CD4-positive, alpha-beta T cell treated with Interleukin-10 for 1 hour (primary cell): ENCODE measurements around the gene GSDMA.
"Not testable (repeated sequence)": the region's sequence is repeated elsewhere in the genome, so short reads cannot be mapped to it uniquely, and the experiment has no call there.

ENCODE experiments used
- DNase-seq: peaks from one replicate; pipeline ENCODE4 v3.0.0-alpha.2; 2020

GSDMA gene

GRCh38 chr17:39999067-39999466 lies 36.3 kb downstream of the GSDMA start:
- DNase-seq: no peak

- DNase-seq: no peak
Measured at GRCh38 chr17:40000161-40000560, 37.4 kb downstream of the GSDMA start.

DNA sequence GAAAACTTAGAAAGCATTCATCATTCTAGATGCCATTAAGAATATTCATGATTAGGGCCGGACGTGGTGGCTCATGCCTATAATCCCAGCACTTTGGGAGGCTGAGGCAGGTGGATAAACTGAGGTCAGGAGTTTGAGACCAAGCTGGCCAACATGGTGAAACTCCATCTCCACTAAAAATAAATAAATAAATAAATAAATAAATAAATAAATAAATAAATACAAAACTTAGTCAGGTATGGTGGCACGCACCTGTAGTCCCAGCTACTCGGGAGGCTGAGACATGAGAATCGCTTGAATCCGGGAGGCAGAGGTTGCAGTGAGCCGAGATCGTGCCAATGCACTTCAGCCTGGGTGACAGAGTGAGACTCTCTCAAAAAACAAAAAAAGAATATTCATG lies 38.5 kb downstream of the GSDMA start:
- not testable (repeated sequence) for DNase-seq

DNA sequence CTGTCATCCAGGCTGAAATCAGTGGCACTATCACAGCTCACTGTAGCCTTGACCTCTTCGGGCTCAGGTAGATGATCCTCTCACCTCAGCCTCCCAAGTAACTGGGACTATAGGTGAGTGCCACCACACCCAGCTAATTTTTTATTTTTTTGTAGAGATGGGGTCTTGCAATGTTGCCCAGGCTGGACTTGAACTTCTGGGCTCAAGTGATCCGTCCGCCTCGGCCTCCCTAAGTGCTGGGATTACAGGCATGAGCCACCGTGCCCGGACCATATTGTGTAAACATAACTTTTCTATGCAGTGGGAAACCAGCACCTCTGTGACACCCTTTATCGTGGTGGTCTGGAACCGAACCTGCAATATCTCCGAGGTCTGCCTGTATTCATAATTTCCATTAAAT lies 41.3 kb downstream of the GSDMA start:
- no peak for DNase-seq

DNA sequence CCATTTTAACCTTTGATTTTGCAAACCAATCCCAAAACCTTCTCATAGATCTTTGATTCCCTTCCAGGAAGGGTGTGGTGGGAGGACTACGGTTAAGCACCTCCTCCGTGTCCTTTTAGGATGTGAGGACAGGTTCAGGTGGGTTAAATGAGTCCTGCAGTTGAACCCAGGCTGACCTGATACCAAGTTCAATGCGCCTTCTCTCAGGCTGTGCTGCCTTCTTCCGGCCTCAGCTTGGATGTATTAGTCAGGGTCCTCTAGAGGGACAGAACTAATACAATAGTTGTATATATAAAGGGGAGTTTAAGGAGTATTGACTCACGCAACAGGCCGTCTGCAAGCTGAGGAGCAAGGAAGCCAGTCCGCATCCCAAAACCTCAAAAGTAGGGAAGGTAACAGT lies 41.9 kb downstream of the GSDMA start:
- no peak for DNase-seq

DNA sequence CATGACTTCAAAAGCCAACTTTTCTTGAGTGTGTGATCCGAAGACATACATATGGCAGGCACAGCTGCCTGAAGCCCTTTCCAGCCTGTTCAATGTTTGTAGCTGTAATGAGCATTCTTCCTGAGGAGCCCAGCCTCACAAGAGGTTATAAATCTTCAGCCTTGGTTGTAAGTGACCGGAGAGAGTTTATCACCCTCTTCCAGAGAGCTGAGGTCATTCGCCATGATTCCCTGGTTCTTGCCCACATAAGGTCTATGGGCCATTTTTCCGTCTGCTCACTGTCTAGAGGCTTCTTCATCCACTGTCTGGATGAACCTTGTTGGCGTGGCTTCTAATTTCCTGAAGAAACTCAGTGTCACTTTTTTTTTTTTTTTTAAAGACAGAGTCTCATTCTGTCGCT lies 42.7 kb downstream of the GSDMA start:
- no peak for DNase-seq

GRCh38 chr17:40010946-40011500 lies 48.2 kb downstream of the GSDMA start:
- DNase-seq: not testable (repeated sequence)

DNA sequence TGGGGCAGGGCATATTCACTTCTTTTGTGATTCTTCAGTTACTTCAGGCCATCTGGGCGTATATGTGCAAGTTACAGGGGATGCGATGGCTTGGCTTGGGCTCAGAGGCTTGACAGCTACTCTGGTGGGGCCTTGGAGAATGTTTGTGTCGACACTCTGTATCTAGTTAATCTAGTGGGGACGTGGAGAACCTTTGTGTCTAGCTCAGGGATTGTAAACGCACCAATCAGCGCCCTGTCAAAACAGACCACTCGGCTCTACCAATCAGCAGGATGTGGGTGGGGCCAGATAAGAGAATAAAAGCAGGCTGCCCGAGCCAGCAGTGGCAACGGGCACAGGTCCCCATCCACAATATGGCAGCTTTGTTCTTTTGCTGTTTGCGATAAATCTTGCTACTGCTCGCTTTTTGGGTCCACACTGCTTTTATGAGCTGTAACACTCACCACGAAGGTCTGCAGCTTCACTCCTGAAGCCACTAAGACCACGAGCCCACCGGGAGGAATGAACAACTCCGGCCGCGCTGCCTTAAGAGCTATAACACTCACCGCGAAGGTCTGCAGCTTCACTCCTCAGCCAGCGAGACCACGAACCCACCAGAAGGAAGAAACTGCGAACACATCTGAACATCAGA lies 49.3 kb downstream of the GSDMA start:
- DNase-seq: not testable (repeated sequence)

DNA sequence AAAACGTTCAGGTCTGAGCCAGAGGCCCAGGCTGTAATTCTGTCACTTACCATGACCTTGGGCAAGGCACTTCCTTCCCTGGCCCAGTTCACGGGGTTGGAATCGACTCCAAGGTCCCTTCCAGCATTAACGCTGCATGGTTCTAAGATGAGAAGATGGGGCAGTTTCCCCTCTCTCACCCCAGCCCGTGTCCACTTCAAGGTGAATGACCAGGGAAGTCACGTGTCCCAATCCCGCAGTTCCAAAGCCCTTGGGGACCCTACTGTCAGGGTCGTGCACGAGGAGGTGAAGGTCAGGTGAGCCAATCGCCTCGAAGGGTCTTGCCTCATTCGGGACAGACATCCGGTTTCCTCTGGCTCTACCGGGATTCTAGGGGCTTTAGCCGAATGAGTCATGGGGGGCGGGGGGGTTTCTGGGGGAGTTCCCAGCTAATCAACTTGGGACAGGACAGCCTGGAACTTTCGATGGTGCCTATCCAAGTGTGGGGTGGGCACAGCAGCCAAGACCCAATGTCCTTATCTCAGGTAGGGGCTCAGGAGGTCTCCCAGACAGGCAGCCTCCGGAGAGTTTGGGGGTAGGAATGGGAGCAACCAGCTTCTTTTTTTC lies 51.7 kb downstream of the GSDMA start:
- DNase-seq: no peak

- DNase-seq: no peak
Measured at GRCh38 chr17:40015005-40015997, 52.5 kb downstream of the GSDMA start, which contains the start of gene CSF3. Gene CSF3, plus strand, starts transcription at chr17:40015440. Its CDS starts 35 bp downstream, at chr17:40015475.

DNA sequence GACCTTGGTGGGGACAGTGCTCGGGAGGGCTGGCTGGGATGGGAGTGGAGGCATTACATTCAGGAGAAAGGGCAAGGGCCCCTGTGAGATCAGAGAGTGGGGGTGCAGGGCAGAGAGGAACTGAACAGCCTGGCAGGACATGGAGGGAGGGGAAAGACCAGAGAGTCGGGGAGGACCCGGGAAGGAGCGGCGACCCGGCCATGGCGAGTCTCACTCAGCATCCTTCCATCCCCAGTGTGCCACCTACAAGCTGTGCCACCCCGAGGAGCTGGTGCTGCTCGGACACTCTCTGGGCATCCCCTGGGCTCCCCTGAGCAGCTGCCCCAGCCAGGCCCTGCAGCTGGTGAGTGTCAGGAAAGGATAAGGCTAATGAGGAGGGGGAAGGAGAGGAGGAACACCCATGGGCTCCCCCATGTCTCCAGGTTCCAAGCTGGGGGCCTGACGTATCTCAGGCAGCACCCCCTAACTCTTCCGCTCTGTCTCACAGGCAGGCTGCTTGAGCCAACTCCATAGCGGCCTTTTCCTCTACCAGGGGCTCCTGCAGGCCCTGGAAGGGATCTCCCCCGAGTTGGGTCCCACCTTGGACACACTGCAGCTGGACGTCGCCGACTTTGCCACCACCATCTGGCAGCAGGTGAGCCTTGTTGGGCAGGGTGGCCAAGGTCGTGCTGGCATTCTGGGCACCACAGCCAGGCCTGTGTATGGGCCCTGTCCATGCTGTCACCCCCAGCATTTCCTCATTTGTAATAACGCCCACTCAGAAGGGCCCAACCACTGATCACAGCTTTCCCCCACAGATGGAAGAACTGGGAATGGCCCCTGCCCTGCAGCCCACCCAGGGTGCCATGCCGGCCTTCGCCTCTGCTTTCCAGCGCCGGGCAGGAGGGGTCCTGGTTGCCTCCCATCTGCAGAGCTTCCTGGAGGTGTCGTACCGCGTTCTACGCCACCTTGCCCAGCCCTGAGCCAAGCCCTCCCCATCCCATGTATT lies 53.5 kb downstream of the GSDMA start:
- DNase-seq: no peak

DNA sequence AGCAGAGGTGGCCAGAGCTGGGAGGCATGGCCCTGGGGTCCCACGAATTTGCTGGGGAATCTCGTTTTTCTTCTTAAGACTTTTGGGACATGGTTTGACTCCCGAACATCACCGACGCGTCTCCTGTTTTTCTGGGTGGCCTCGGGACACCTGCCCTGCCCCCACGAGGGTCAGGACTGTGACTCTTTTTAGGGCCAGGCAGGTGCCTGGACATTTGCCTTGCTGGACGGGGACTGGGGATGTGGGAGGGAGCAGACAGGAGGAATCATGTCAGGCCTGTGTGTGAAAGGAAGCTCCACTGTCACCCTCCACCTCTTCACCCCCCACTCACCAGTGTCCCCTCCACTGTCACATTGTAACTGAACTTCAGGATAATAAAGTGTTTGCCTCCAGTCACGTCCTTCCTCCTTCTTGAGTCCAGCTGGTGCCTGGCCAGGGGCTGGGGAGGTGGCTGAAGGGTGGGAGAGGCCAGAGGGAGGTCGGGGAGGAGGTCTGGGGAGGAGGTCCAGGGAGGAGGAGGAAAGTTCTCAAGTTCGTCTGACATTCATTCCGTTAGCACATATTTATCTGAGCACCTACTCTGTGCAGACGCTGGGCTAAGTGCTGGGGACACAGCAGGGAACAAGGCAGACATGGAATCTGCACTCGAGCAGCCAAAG lies 54.7 kb downstream of the GSDMA start:
- no peak for DNase-seq

- no peak for DNase-seq
Measured at GRCh38 chr17:40018211-40019121, 55.7 kb downstream of the GSDMA start.

- DNase-seq: no peak
Measured at GRCh38 chr17:40019140-40019991, 56.6 kb downstream of the GSDMA start.

GRCh38 chr17:40020146-40020545 lies 57.3 kb downstream of the GSDMA start:
- DNase-seq: no peak

DNA sequence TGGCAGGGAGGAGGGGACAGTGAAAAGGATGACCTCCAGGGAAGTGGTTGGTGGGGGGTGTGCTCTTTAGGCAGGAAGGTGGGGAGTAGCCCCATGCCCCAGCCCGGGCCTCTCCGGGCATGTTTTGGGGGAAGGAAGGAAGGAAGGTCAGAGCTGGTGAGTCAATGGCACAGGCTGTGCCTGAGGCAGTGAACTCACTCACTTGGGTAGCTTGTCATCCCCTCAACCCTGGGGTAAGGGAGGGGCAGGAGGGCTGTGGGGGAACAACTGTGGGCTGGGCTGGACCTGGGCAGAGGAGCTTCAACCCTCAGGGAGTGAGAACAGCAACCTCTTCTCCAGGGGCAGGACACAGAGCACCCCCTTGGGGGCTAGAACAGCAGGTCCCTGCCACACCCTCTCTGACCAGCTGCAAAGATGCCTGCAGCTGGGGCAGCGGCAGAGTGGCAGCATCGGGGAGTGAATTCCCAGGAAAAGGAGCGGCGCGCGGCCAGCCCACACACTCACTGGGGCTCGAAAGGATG lies 58.7 kb downstream of the GSDMA start:
- no peak for DNase-seq

- no peak for DNase-seq
Measured at GRCh38 chr17:40022497-40022896, 59.7 kb downstream of the GSDMA start.

DNA sequence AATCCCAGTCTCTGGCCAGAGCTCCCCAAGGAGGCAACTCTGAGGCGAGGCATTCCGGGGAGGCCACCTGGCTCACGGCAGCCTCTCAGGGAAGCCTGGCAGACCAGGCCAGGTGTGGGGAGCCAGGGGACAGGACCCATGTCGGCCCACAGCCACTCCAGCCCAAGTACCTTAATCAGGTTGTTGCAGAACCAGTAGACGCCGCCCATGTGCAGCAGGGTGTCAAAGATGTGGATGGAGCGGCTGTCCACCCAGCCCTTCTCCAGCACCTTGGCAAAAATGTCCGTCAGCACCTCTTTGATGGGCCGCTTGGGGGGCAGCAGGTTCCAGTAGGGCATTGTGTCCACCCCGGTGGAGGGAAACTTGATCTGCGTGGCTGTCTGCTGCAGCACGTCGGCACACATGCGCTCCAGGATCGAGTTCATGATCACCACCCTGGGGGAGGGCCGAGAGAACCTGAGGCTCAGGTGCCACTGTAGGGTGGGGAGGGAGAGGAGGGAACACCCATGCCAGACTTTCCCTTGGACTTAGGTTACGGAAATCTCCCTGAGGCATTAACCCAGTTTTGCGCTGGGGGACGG lies 60.2 kb downstream of the GSDMA start:
- no peak for DNase-seq
